Measurements from ENCODE around the gene GNLY. TPM values are rescaled to one million over a fixed set of nuclear protein-coding genes. Genes with fewer than 3 reads are reported as not detected.

The GNLY gene
- total RNA-seq, 1 donor from 2014 or later = 21.5 TPM

DNA sequence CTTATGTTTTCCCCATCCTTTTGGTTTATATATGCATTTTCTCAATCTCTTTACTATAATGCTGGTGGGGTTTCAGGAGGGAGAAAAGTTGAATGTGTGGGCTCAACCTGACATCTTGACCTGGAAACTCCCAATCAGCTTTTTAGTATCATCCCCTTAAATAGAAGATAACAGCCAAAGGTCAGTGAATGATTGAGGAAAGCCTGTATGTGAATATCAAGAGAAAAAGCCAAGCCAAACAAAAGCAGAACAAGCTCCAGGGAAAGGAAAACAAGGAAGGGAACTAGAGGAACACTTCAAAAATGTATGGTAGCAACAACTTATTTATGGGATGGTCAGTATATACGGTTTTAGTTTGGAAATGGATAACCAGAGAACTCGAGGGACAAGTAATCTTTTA is 31.3 kb downstream of the GNLY start:
- H3K27me3 ChIP-seq (ENCODE audit: low read depth) = no peaks in the 10 kb centered on the region
- TF ChIP-seq, protein P1, sequence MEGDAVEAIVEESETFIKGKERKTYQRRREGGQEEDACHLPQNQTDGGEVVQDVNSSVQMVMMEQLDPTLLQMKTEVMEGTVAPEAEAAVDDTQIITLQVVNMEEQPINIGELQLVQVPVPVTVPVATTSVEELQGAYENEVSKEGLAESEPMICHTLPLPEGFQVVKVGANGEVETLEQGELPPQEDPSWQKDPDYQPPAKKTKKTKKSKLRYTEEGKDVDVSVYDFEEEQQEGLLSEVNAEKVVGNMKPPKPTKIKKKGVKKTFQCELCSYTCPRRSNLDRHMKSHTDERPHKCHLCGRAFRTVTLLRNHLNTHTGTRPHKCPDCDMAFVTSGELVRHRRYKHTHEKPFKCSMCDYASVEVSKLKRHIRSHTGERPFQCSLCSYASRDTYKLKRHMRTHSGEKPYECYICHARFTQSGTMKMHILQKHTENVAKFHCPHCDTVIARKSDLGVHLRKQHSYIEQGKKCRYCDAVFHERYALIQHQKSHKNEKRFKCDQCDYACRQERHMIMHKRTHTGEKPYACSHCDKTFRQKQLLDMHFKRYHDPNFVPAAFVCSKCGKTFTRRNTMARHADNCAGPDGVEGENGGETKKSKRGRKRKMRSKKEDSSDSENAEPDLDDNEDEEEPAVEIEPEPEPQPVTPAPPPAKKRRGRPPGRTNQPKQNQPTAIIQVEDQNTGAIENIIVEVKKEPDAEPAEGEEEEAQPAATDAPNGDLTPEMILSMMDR (IDR thresholded peaks at IDR 0.05) = no peak
- no peak for ATAC-seq
- no peaks in the 10 kb centered on the region for H3K36me3 ChIP-seq
- H3K27ac ChIP-seq = no peak overlapping the region
- no peaks in the 10 kb centered on the region for H3K9me3 ChIP-seq
- no peak for DNase-seq
- H3K4me1 ChIP-seq = peaks cover 55% of the 10 kb centered on the region
- H3K4me3 ChIP-seq = no peak overlapping the region
- intact Hi-C loops (cut with DNase I) = loop anchor here (10.0 kb wide), 1 partner anchor 89 kb away; no protein-coding TSS in a partner anchor

DNA sequence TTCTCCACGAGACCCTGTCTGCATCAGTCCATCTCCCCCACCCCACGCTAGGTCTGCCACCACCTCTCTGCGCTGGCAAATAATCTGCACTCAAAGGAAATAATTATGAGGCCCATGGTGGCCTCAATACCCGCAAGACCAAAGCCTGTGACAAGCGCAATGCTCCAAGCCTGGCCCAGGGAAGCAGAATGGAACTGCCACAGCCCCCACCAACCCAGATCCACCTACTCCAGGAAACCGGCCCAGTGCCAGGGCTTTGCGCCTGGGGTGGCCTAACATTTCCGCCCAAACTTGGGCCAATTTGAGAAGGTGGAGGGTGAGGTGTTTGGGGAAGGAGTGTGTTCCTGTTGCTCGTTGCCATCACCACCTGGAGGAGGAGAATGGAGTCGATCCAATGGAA is 33.6 kb downstream of the GNLY start:
- intact Hi-C loops (cut with DNase I) = loop anchor here (10.0 kb wide), 1 partner anchor 87 kb away; no protein-coding TSS in a partner anchor
- Histone ChIP-seq H3K4me1 (peaks cover 55% of the 10 kb centered on the region), H3K36me3 (no peaks in the 10 kb centered on the region), H3K27me3 (ENCODE audit: low read depth) (no peaks in the 10 kb centered on the region), H3K27ac (peak overlapping the region; percentile 58), H3K9me3 (no peaks in the 10 kb centered on the region), H3K4me3 (no peak overlapping the region)
- peak; percentile 62 to 72 for ATAC-seq
- DNase-seq = peak; percentile 75
- TF ChIP-seq, protein P1 (IDR thresholded peaks at IDR 0.05) = no peak

DNA sequence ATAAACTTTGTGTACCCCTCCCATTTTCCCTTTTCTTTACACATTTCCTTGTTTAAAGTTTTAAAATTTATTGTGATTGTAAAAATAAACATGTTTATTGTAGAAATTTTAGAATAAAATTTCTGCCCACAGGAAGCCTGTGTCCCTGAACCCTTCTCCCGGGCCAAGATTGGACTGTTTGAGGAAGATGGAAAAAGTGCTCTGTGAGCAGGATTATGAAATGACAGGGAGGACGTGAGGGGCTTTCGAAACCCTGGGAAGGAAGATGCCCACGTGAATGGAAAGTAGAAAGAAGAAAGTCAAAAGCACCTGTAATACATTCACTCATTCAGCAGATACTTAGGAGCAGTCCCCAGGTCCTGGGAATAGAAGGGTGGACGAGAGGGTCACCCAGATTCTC is 34.2 kb downstream of the GNLY start:
- Histone ChIP-seq H3K27ac (peak overlapping the region; percentile 58), H3K4me3 (no peak overlapping the region), H3K27me3 (ENCODE audit: low read depth) (no peaks in the 10 kb centered on the region), H3K9me3 (no peaks in the 10 kb centered on the region), H3K4me1 (peaks cover 58% of the 10 kb centered on the region), H3K36me3 (no peaks in the 10 kb centered on the region)
- peak in 1 of 2 donors; percentile 53 for ATAC-seq
- intact Hi-C loops (cut with DNase I) = loop anchor here (10.0 kb wide), 1 partner anchor 86 kb away; no protein-coding TSS in a partner anchor
- TF ChIP-seq, protein P1 (IDR thresholded peaks at IDR 0.05) = no peak
- DNase-seq = no peak

DNA sequence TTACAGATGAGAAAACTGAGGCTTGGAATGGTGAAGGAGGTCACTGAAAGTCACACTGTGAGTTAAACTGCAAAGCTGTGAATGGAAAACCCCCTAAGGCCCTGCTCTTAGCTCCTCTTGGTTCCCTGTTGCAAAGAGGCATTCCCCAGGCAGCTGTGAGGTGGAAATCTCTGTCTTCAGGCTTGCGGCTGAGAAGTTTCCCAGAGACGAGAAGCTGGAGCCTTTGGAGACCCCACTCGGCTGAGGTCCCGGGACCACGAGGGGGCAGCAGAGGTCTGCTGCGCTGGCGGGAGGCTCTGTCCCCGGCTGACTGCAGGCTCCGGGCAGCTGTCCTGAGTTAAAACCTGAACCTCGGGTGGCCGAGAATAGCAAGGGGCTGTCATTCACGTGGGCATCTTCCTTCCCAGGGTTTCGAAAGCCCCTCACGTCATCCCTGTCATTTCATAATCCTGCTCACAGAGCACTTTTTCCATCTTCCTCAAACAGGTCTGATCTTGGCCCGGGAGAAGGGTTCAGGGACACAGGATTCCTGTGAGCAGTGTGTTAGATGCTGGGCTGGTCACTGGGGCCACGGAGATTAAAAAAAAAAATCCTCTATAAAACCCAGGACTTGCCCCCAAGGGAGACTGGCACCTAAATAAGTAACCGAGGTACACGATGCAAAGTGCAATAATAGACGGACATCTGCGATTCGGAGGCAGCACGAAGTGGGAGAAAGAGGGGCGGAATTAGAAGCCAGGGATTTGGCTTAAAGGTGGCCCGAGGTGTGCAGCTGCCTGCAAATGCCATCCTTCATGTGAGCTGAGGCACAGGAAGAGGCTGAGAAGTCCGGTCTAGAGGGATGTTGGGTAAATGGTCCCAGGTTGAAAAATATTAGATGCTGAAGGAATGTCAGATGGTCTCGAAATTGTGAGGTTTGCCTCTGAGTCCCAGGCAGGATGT is 35.0 kb downstream of the GNLY start:
- Histone ChIP-seq H3K9me3 (no peaks in the 10 kb centered on the region), H3K27me3 (ENCODE audit: low read depth) (no peaks in the 10 kb centered on the region), H3K27ac (peak overlapping the region; percentile 58), H3K4me1 (peaks cover 51% of the 10 kb centered on the region), H3K4me3 (no peak overlapping the region), H3K36me3 (no peaks in the 10 kb centered on the region)
- DNase-seq = peak; percentile 92
- TF ChIP-seq, protein P1 (IDR thresholded peaks at IDR 0.05) = peak; percentile 96
- peak; percentile 95 for ATAC-seq
- intact Hi-C loops (cut with DNase I) = loop anchor here (10.0 kb wide), 1 partner anchor 86 kb away; no protein-coding TSS in a partner anchor

DNA sequence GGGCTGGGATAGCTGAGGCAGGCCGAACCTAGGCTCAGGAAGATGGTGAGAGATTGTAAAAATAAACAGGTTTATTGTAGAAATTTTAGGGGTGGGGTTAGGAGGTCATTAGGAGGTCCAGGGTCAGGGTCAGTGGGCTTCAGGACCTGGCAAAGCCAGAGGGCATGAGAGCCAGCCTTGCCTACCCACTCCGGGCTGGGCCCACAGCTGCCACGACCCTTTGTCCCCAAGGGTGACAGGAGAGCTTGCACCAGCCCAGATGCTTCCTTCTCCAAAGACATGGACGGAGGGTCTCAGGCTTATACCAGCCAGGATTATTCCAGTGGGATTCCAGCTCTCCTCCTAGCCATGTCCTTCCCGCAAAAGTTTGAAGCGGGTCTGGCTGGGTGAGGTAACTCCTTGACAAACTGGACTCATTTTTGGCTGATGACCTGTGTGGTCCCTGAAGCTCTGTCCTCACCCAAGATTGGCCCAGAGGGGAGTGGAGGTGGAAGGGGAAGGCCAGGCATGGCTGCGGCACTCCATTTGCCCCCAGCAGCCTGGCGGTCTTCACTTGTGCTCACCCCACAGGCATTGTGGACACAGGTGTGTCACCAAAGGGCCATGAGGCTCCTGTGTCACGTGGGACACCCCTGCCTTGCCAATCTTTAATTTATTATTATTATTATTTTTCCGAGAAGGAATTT is 35.8 kb downstream of the GNLY start:
- DNase-seq = no peak
- Histone ChIP-seq H3K36me3 (no peaks in the 10 kb centered on the region), H3K4me3 (no peak overlapping the region), H3K27ac (no peak overlapping the region), H3K27me3 (ENCODE audit: low read depth) (no peaks in the 10 kb centered on the region), H3K9me3 (no peaks in the 10 kb centered on the region), H3K4me1 (peaks cover 44% of the 10 kb centered on the region)
- intact Hi-C loops (cut with DNase I) = loop anchor here (10.0 kb wide), 1 partner anchor 85 kb away; no protein-coding TSS in a partner anchor
- no peak for ATAC-seq
- TF ChIP-seq, protein P1 (IDR thresholded peaks at IDR 0.05) = no peak

Data from lower lobe of right lung (tissue), 2 donors.